Esophagus squamous epithelium (tissue), 5 donors: Measurements from ENCODE around the gene GVQW3. TPM values are rescaled to one million over a fixed set of nuclear protein-coding genes. Genes with fewer than 3 reads are reported as not detected.
"Not testable (repeated sequence)": the region's sequence is repeated elsewhere in the genome, so short reads cannot be mapped to it uniquely, and the experiment has no call there.

Experiments
- DNase-seq: peaks from one replicate; lab custom pipeline; 2025; lab: John Stamatoyannopoulos, UW
- H3K27ac ChIP-seq, 4 donors: fragments of 200-600 bp; sonication (generic); one replicate each; pipeline ENCODE4 v1.5.1; 2016 to 2019; ENCODE audit warnings: mild to moderate bottlenecking in 1 of 4
- H3K27me3 ChIP-seq, 4 donors: fragments of 200-600 bp; sonication (generic); 1 replicate in 3 of 4; 2 replicates in 1 of 4; pipeline versions ENCODE4 v1.5.1 to v1.6.0; 2017 to 2021; ENCODE audit warnings: antibody characterized with exemption in 1 of 4
- H3K36me3 ChIP-seq, 3 donors: fragments of 200-600 bp; sonication (generic); one replicate each; pipeline ENCODE4 v1.5.1; 2016 to 2019
- H3K4me1 ChIP-seq, 3 donors: fragments of 200-600 bp; sonication (generic); one replicate each; pipeline ENCODE4 v1.5.1; 2017 to 2019
- H3K4me3 ChIP-seq, 4 donors: fragments of 200-600 bp; sonication (generic); 1 replicate in 3 of 4; 2 replicates in 1 of 4; pipeline ENCODE4 v1.5.1; 2016 to 2019; ENCODE audit warnings: mild to moderate bottlenecking in 2 of 4, moderate library complexity in 1 of 4
- H3K9me3 ChIP-seq, 3 donors: fragments of 200-600 bp; sonication (generic); one replicate each; pipeline ENCODE4 v1.5.1; 2016 to 2019
- CTCF ChIP-seq, 6 experiments: fragments of 450-650 bp in 4 of 6; fragments of 200-600 bp in 2 of 6; sonication (generic) in 2 of 6; IDR thresholded peaks; one replicate each; pipeline ENCODE4 v1.5.1; 2016 to 2019; ENCODE audit warnings: antibody characterized with exemption in 6 of 6, mild to moderate bottlenecking in 4 of 6, moderate library complexity in 4 of 6
- POLR2A ChIP-seq, 4 donors: fragments of 450-650 bp; IDR thresholded peaks; one replicate each; pipeline ENCODE4 v1.6.1; 2017; ENCODE audit warnings: antibody characterized with exemption in 4 of 4, mild to moderate bottlenecking in 4 of 4, moderate library complexity in 3 of 4
- WGBS, 2 donors: methylation state at CpG; one replicate each; pipeline ENCODE4 v1.1.5; 2018; 5-methylcytosine and 5-hydroxymethylcytosine counted together
- intact Hi-C: fragments of 100-400 bp; cut with DNase I; formaldehyde crosslinking; loops from one replicate; pipeline ENCODE4 v1.15.0; 2022
- total RNA-seq, 4 donors: library from RNA; depleted of rRNA; stranded (reverse); fragments of >200 nt; gene quantifications; one replicate each; pipeline ENCODE4 v1.1.0, GENCODE V29; 2016
- donor health status: DM: yes; HTN: yes; CAD: no.

Gene GVQW3
- total RNA-seq, 4 donors from 2014 or later: 0.15 to 0.95 (median 0.31) TPM; not detected in 1

GRCh38 chr11:76392870-76393269, 11.7 kb downstream of the GVQW3 start:
- Histone ChIP-seq H3K27ac (no peak overlapping the region), H3K4me1 (peaks cover 0 to 17% (median 2%) of the 10 kb centered on the region in 3 donors), H3K27me3 (peaks cover 0 to 3% (median 0%) of the 10 kb centered on the region in 4 donors), H3K9me3 (no peaks in the 10 kb centered on the region), H3K36me3 (no peaks in the 10 kb centered on the region), H3K4me3 (no peak overlapping the region)
- TF ChIP-seq CTCF (IDR thresholded peaks at IDR 0.05): no peak
- TF ChIP-seq POLR2A (IDR thresholded peaks at IDR 0.05): no peak
- intact Hi-C loops: no loop called here
- DNase-seq: no peak
- 59 to 69% methylated on average over 1 of the region's 1 CpG for WGBS, 2 donors

- DNase-seq: no peak
- Histone ChIP-seq H3K27ac (no peak overlapping the region), H3K9me3 (no peaks in the 10 kb centered on the region), H3K36me3 (no peaks in the 10 kb centered on the region), H3K27me3 (peaks cover 0 to 3% (median 0%) of the 10 kb centered on the region in 4 donors), H3K4me1 (peaks cover 0 to 17% (median 2%) of the 10 kb centered on the region in 3 donors), H3K4me3 (no peak overlapping the region)
- intact Hi-C loops: no loop called here
- TF ChIP-seq POLR2A (IDR thresholded peaks at IDR 0.05) (no peak), CTCF (IDR thresholded peaks at IDR 0.05) (no peak)
Observed at GRCh38 chr11:76394411-76394810, 13.3 kb downstream of the GVQW3 start.

GRCh38 chr11:76395296-76395695, 14.2 kb downstream of the GVQW3 start:
- TF ChIP-seq CTCF (IDR thresholded peaks at IDR 0.05): no peak
- no peak for TF ChIP-seq POLR2A (IDR thresholded peaks at IDR 0.05)
- Histone ChIP-seq H3K27ac (no peak overlapping the region), H3K36me3 (no peaks in the 10 kb centered on the region), H3K27me3 (peaks cover 0 to 3% (median 0%) of the 10 kb centered on the region in 4 donors), H3K4me3 (no peak overlapping the region), H3K9me3 (no peaks in the 10 kb centered on the region), H3K4me1 (peaks cover 0 to 16% (median 2%) of the 10 kb centered on the region in 3 donors)
- WGBS, 2 donors: 81 to 88% methylated on average over 1 of the region's 1 CpG
- intact Hi-C loops: no loop called here
- DNase-seq: no peak

GRCh38 chr11:76397383-76397782, 16.3 kb downstream of the GVQW3 start:
- no peaks in the 10 kb centered on the region for H3K9me3 ChIP-seq
- H3K27me3 ChIP-seq: no peaks in the 10 kb centered on the region
- no peak overlapping the region for H3K27ac ChIP-seq
- H3K4me3 ChIP-seq: no peak overlapping the region
- no peak for TF ChIP-seq CTCF (IDR thresholded peaks at IDR 0.05)
- TF ChIP-seq POLR2A (IDR thresholded peaks at IDR 0.05): no peak
- WGBS, 2 donors: 86 to 88% methylated on average over 3 of the region's 3 CpGs
- no peaks in the 10 kb centered on the region for H3K36me3 ChIP-seq
- intact Hi-C loops: no loop called here
- no peak for DNase-seq
- no peaks in the 10 kb centered on the region for H3K4me1 ChIP-seq

GRCh38 chr11:76400967-76401366, 19.8 kb downstream of the GVQW3 start:
- Histone ChIP-seq H3K27me3 (peaks cover 0 to 7% (median 0%) of the 10 kb centered on the region in 4 donors), H3K9me3 (no peaks in the 10 kb centered on the region), H3K4me1 (no peaks in the 10 kb centered on the region), H3K27ac (no peak overlapping the region), H3K4me3 (no peak overlapping the region), H3K36me3 (no peaks in the 10 kb centered on the region)
- intact Hi-C loops: no loop called here
- TF ChIP-seq POLR2A (IDR thresholded peaks at IDR 0.05): no peak
- no peak for TF ChIP-seq CTCF (IDR thresholded peaks at IDR 0.05)
- WGBS, 2 donors: 85 to 91% methylated on average over 1 of the region's 1 CpG
- no peak for DNase-seq

GRCh38 chr11:76401484-76401883, 20.4 kb downstream of the GVQW3 start:
- H3K27ac ChIP-seq, H3K27me3 ChIP-seq, H3K4me1 ChIP-seq, H3K36me3 ChIP-seq, H3K9me3 ChIP-seq, intact Hi-C loops, H3K4me3 ChIP-seq, DNase-seq: not testable (repeated sequence)
- WGBS, 2 donors: 79 to 81% methylated on average over 7 to 8 of the region's 8 CpGs
